Osteoblast (primary cell): ENCODE measurements around the gene CHD2. TPM values are rescaled to one million over a fixed set of nuclear protein-coding genes. Genes with fewer than 3 reads are reported as not detected.

Experiments used
- DNase-seq: peaks from one replicate; pipeline ENCODE4 v3.0.0; 2011; ENCODE audit warnings: low spot score, mixed read lengths; ENCODE audit not compliant: insufficient read length; ENCODE audit errors: missing footprints
- H2AFZ ChIP-seq: 2 replicates; pipeline ENCODE4 v1.6.0; 2011; ENCODE audit warnings: mild to moderate bottlenecking, low read length
- H3K27ac ChIP-seq: 2 replicates; pipeline ENCODE4 v1.5.1; 2011; ENCODE audit warnings: mild to moderate bottlenecking, low read depth, low read length, moderate library complexity
- H3K27me3 ChIP-seq: 2 replicates; pipeline ENCODE4 v1.6.0; 2012; ENCODE audit warnings: mild to moderate bottlenecking, control low read depth, inconsistent platforms, low read length, moderate library complexity; ENCODE audit not compliant: insufficient read depth
- H3K36me3 ChIP-seq: 2 replicates; pipeline ENCODE4 v1.5.1; 2011; ENCODE audit warnings: mild to moderate bottlenecking, low read length, control low read depth, moderate library complexity; ENCODE audit not compliant: insufficient read depth
- H3K4me1 ChIP-seq: 2 replicates; pipeline ENCODE4 v1.5.1; 2011; ENCODE audit warnings: mild to moderate bottlenecking, low read length, control low read depth, moderate library complexity; ENCODE audit not compliant: insufficient read depth
- H3K4me2 ChIP-seq: 2 replicates; pipeline ENCODE4 v1.6.0; 2011; ENCODE audit warnings: mild to moderate bottlenecking, low read length; ENCODE audit not compliant: insufficient read depth
- H3K4me3 ChIP-seq: fragments of 200-600 bp; sonication (generic); 3 replicates; pipeline ENCODE4 v1.5.1; 2012; ENCODE audit warnings: mild to moderate bottlenecking, low read length, inconsistent platforms; ENCODE audit not compliant: insufficient read depth
- H3K79me2 ChIP-seq: 2 replicates; pipeline ENCODE4 v1.6.0; 2012; ENCODE audit warnings: mild to moderate bottlenecking, low read length, control low read depth, inconsistent platforms; ENCODE audit not compliant: insufficient read depth
- H3K9me3 ChIP-seq: 2 replicates; pipeline ENCODE4 v1.5.1; 2011; ENCODE audit warnings: low read depth, low read length, control low read depth
- H4K20me1 ChIP-seq: 2 replicates; pipeline ENCODE4 v1.6.0; 2012; ENCODE audit warnings: mild to moderate bottlenecking, low read length, control low read depth; ENCODE audit not compliant: insufficient read depth
- total RNA-seq: library from RNA; depleted of rRNA; stranded (reverse); fragments of >200 nt; gene quantifications from 2 replicates; pipeline ENCODE4 v1.2.3, GENCODE V29; 2012
- TF ChIP-seq, protein P1 (sequence below): IDR thresholded peaks from 2 replicates; pipeline ENCODE4 v1.5.1; 2011; ENCODE audit warnings: mild to moderate bottlenecking, low read depth, low read length, moderate library complexity; ENCODE audit errors: extremely low read depth

CHD2 gene
- total RNA-seq, 1 donor: 98.8 TPM

DNA sequence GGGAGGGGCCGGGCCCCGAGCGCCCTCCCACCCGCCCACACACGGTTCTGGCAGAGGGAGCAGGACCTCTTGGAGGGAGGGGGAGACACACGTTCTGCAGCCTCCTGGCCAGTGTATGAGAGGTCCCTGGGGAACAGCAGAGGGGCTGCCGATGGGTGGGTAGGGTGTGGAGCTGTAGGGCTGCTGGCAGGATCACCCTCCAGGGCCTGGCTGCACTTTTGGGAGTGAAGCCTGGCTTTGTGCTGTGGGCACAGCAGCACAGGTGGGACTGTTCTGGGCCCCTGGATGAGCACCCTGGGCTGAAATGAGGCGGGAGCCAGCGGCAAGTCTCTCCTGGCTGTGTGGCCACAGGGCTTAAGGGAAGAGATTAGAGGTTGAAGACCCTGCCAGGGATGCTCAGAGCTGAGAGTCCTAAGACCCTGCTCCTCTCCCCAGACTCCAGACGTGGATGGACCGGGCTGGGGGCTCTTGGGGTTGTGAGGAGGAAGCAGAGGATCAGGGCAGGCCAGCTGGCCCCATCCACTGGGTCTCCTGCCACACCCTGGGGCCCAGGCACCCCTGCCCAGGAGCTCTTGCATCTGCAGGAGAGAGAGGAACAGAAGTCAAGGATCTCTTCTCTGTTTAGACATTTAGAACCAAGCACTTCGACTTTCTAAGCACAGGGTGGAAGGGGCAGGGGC is 143.6 kb downstream of the CHD2 start:
- no peaks in the 10 kb centered on the region for H3K9me3 ChIP-seq
- no peak overlapping the region for H2AFZ ChIP-seq
- H3K4me1 ChIP-seq: no peaks in the 10 kb centered on the region
- no peaks in the 10 kb centered on the region for H4K20me1 ChIP-seq
- no peaks in the 10 kb centered on the region for H3K79me2 ChIP-seq
- no peak overlapping the region for H3K27ac ChIP-seq
- H3K27me3 ChIP-seq: no peaks in the 10 kb centered on the region
- H3K4me2 ChIP-seq: no peak overlapping the region
- TF ChIP-seq, protein P1, sequence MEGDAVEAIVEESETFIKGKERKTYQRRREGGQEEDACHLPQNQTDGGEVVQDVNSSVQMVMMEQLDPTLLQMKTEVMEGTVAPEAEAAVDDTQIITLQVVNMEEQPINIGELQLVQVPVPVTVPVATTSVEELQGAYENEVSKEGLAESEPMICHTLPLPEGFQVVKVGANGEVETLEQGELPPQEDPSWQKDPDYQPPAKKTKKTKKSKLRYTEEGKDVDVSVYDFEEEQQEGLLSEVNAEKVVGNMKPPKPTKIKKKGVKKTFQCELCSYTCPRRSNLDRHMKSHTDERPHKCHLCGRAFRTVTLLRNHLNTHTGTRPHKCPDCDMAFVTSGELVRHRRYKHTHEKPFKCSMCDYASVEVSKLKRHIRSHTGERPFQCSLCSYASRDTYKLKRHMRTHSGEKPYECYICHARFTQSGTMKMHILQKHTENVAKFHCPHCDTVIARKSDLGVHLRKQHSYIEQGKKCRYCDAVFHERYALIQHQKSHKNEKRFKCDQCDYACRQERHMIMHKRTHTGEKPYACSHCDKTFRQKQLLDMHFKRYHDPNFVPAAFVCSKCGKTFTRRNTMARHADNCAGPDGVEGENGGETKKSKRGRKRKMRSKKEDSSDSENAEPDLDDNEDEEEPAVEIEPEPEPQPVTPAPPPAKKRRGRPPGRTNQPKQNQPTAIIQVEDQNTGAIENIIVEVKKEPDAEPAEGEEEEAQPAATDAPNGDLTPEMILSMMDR: no peak
- peak; percentile 78 for DNase-seq
- no peak overlapping the region for H3K4me3 ChIP-seq
- no peaks in the 10 kb centered on the region for H3K36me3 ChIP-seq

DNA sequence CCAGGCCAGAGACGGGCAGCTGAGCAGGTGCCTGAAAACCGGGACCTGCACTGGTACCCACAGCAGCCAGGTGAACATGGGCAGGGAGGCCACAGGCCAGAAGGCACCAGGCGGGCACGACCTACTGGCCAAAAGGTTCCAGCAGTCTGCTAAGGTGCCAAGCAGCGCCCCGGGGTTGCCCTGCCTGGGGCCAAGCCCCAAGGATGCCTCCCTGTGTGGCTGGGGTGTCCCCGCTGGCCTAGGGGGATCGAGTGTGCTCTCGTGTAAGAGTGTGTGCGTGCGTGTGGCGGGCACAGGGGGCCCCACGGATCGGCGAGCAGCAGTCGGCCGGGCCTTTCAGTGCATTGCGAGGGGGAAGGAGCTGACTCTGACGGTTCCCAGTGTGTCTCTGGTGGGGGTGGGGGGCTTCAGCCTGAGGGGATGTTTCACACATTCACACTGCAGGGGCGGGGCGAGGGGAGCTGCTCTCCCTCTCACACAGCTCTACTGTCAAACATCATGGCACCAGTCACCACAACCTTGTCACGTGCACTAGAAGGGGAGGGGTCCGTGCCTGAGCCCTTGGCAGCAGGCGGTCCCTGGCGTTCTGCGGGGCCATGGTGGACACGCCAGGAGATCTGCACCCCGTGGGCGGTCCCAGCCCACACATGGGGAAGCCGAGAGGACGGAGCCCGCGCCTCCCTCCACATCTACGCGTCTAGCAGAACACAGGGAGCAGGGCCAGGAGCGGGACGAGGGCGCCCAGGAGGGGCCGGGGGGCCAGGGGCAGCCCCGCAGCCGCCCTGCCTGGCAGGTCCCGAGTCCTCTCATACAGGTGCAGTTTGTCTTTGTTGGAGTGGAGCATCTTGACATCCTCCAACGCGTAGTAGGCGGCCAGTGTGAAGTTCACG is 144.4 kb downstream of the CHD2 start:
- TF ChIP-seq, protein P1: no peak
- H4K20me1 ChIP-seq: no peaks in the 10 kb centered on the region
- no peak overlapping the region for H3K4me2 ChIP-seq
- no peaks in the 10 kb centered on the region for H3K36me3 ChIP-seq
- H3K9me3 ChIP-seq: no peaks in the 10 kb centered on the region
- no peaks in the 10 kb centered on the region for H3K27me3 ChIP-seq
- H3K4me1 ChIP-seq: no peaks in the 10 kb centered on the region
- no peak overlapping the region for H2AFZ ChIP-seq
- H3K27ac ChIP-seq: no peak overlapping the region
- no peaks in the 10 kb centered on the region for H3K79me2 ChIP-seq
- DNase-seq: peak; percentile 85
- no peak overlapping the region for H3K4me3 ChIP-seq

DNA sequence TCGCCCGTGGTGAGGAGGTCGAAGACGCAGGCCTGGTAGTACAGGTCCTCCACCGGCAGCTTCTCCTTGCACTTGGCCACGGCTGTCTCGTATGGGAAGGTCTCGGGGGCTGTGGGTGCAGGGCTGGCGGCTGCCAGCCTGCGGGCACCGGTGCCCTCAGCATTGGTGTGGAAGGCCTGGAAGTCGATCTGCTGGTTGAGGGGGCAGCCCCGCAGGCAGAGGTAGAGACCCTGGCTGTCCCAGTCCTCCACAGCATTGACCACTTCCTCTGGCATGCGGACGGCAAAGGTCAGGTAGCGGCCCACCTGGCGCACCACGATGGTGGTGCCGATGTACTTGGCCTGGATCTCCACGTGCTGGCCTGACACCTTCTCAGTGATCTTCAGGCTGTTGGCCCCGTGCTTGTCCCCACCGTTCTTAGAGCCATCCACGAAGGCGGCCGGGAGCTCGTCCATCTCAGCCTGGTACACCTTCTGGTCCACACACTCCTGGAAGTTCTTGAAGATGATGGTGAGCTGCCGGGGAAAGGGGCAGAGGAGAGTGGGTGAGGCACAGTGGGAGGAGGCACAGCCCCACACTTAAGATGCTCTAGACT is 145.2 kb downstream of the CHD2 start:
- DNase-seq: no peak
- H3K4me2 ChIP-seq: no peak overlapping the region
- TF ChIP-seq, protein P1: no peak
- no peaks in the 10 kb centered on the region for H3K79me2 ChIP-seq
- H4K20me1 ChIP-seq: no peaks in the 10 kb centered on the region
- H3K36me3 ChIP-seq: no peaks in the 10 kb centered on the region
- H3K27ac ChIP-seq: no peak overlapping the region
- no peak overlapping the region for H3K4me3 ChIP-seq
- no peaks in the 10 kb centered on the region for H3K9me3 ChIP-seq
- H2AFZ ChIP-seq: no peak overlapping the region
- no peaks in the 10 kb centered on the region for H3K27me3 ChIP-seq
- H3K4me1 ChIP-seq: no peaks in the 10 kb centered on the region

DNA sequence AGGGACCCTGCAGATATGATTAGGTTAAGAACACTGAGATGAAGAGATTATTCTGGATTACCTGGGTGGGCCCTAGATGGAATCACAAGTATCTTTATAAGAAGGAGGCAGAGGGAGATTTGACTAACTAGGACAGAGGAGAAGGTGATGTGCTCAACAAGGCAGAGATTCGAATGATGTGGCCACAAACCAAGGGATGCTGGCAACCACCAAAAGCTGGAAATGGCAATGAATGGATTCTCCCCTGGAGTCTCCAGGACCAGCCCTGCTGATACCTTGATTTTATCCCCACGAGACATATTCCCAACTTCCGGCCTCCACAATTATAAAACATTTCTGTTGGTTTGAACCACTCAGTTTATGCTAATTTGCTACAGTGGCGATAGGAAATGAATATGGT is 146.0 kb downstream of the CHD2 start:
- Histone ChIP-seq H3K79me2 (no peaks in the 10 kb centered on the region), H3K27ac (no peak overlapping the region), H3K4me1 (no peaks in the 10 kb centered on the region), H3K4me3 (no peak overlapping the region), H3K4me2 (no peak overlapping the region), H2AFZ (no peak overlapping the region), H4K20me1 (no peaks in the 10 kb centered on the region), H3K36me3 (no peaks in the 10 kb centered on the region), H3K9me3 (no peaks in the 10 kb centered on the region), H3K27me3 (no peaks in the 10 kb centered on the region)
- DNase-seq: peak; percentile 85
- TF ChIP-seq, protein P1: no peak
